Right cardiac atrium (tissue), 5 donors: ENCODE measurements around the gene MCC. TPM values are rescaled to one million over a fixed set of nuclear protein-coding genes. Genes with fewer than 3 reads are reported as not detected.

Experiments used
- ATAC-seq, 2 donors: fragments of 200-7000 bp; cut with Tn5 transposase; one replicate each; pipeline versions ENCODE4 v1.8.0 to v1.9.1; 2020; ENCODE audit warnings: moderate library complexity in 2 of 2, mild to moderate bottlenecking in 1 of 2
- DNase-seq, 3 donors: peaks; one replicate each; pipeline ENCODE4 v3.0.0-alpha.2; 2020
- H3K27ac ChIP-seq: one replicate; pipeline ENCODE4 v1.5.1; 2013; ENCODE audit warnings: mild to moderate bottlenecking, low read length, control low read depth, moderate library complexity
- H3K27me3 ChIP-seq: one replicate; pipeline ENCODE4 v1.6.1; 2013; ENCODE audit not compliant: control insufficient read depth, insufficient read depth
- H3K4me1 ChIP-seq: one replicate; pipeline ENCODE4 v1.6.1; 2013; ENCODE audit warnings: low read length; ENCODE audit not compliant: control insufficient read depth, insufficient read depth
- H3K4me3 ChIP-seq: one replicate; pipeline ENCODE4 v1.5.1; 2013; ENCODE audit warnings: low read length, control low read depth
- H3K9me3 ChIP-seq: one replicate; pipeline ENCODE4 v1.6.1; 2013; ENCODE audit warnings: low read length; ENCODE audit not compliant: control insufficient read depth
- WGBS: extraction: QIAGEN DNeasy Blood & Tissue Kit; methylation state at CpG from one replicate; pipeline ENCODE4 v1.1.7; 2013; 5-methylcytosine and 5-hydroxymethylcytosine counted together
- intact Hi-C, 4 donors: fragments of 100-400 bp; cut with DNase I; formaldehyde crosslinking; loops; one replicate each; pipeline versions ENCODE4 v1.11.0 to v1.14.0; 2022 to 2023
- polyA plus RNA-seq: library from polyadenylated mRNA; stranded (reverse); fragments of 200-250 nt; gene quantifications from one replicate; pipeline ENCODE4 v1.2.3, GENCODE V29; 2013
- total RNA-seq, 4 donors: library from RNA; stranded (reverse); fragmentation: NEBNext Ultra II Directional; extraction: Animal tissue kit (Norgen Biotek cat#: 25700); gene quantifications; one replicate each; pipeline ENCODE4 v1.2.1, GENCODE V29; 2021
- donor health status: healthy with polysubstance abuse.
- donor health status: DM: no; HTN: yes; CAD: no.
- donor health status: DM: no; HTN: no; CAD: no.
- donor health status: DM: no; HTN: yes; CAD: no; lungs with severe emphysema.
- donor health status: DM: yes; HTN: yes; CAD: no.

MCC gene
- total and polyA plus RNA-seq, 5 donors = 6.9 to 33.6 (median 27.0) TPM

DNA sequence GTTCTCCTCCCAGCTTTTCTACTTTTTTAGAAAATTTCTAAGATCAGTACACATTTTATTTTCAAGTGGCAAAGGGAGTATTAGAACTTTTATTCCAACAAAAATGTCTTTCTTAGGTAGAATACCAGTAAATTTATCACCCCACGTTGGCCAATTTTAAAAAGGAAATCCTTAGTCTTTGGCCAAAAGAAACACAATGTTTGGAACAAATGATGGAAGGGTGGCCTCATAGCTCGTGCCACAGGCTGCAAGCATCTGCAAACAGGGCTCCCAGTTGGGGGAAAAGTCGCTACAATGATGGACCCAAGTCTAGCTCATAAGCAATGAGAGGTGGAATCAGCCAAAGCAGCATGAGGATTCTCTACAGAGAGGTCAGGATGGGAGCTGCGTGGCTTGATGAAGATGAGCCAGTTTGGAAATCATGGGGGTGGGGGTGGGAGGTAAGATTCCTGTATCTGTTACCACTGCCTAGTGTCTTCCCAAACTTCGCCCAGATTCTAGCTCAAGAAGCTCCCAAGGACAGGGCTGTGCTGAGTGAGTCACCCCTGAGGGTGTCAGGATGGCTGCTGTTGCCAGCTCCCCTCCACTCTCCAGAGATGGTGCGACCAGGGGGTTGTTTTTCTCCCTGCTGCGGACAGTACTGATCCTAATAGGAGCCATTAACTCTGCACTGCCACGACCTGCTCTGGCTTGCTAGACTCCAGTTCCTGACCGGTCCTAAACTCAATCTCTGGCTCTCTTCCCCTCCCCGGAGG, 436.0 kb downstream of the MCC start:
- no peaks in the 10 kb centered on the region for H3K9me3 ChIP-seq
- intact Hi-C loops = loop anchor here in 1 of 4 donors (10.0 kb wide), 1 partner anchor 273 kb away; no protein-coding TSS in a partner anchor
- no peaks in the 10 kb centered on the region for H3K27me3 ChIP-seq
- 69% methylated on average over 10 of the region's 10 CpGs for WGBS
- peaks cover 9% of the 10 kb centered on the region for H3K4me1 ChIP-seq
- peak; percentile 10 to 67 for ATAC-seq
- H3K27ac ChIP-seq = no peak overlapping the region
- DNase-seq = no peak
- H3K4me3 ChIP-seq = no peak overlapping the region

DNA sequence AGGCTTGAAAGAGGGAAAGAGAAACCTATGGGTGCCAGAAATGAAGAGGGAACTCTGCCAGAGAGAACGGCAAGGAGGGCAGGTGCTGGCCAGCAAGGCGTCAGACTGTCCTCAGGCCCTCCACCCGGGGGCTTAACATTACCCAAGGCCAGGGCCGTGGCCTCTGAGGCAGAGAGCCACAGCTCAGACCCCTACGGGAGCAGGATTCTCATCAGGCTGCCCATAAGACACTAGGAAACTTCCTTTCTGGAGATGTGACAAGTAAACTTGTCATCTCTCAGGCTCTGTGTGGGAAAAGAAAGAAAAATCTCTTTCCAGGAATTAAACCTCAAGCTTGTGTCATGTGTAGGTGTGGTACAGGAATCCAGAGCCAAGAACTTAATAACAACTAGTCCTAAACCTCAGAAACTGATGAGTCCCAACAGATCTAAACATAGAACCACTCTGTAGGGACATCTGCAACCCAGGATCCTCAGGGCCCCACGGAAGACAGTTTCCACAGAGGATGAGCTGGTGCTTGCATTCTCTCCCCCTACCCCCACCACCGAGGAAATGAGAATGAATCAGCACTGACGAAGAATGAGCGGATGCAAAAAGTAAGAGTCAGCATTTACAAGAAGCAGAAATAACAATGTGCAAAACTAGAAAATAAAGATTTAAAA, 437.4 kb downstream of the MCC start:
- no peak overlapping the region for H3K4me3 ChIP-seq
- no peaks in the 10 kb centered on the region for H3K27me3 ChIP-seq
- intact Hi-C loops = loop anchor here in 1 of 4 donors (10.0 kb wide), 1 partner anchor 274 kb away; no protein-coding TSS in a partner anchor
- peaks cover 9% of the 10 kb centered on the region for H3K4me1 ChIP-seq
- 28% methylated on average over 9 of the region's 9 CpGs for WGBS
- ATAC-seq (peak; percentile 9 to 63), DNase-seq (no peak)
- no peak overlapping the region for H3K27ac ChIP-seq
- no peaks in the 10 kb centered on the region for H3K9me3 ChIP-seq

DNA sequence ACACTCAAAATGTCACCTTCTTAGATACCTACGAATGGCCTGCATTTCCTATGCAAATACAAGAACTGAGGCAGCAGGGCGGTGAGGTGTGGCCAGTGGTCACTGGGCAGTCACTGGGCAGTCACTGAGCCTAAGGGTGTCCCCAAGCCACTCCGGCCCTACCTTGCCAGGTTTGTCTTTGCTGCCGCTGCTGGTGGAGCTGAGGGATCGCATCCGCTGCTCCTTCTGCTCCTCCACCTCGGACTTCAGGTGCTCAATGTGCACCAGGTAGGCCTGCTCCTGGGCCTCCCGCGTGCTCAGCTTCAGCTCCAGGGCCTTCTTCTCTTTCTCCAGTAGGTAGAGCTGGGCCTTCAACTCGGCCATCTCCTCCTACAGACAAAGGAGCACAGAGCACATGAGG, 439.3 kb downstream of the MCC start:
- Histone ChIP-seq H3K27ac (no peak overlapping the region), H3K27me3 (no peaks in the 10 kb centered on the region), H3K9me3 (no peaks in the 10 kb centered on the region), H3K4me3 (no peak overlapping the region), H3K4me1 (peaks cover 12% of the 10 kb centered on the region)
- no peak for DNase-seq
- 95% methylated on average over 10 of the region's 10 CpGs for WGBS
- intact Hi-C loops = no loop called here
- no peak for ATAC-seq

DNA sequence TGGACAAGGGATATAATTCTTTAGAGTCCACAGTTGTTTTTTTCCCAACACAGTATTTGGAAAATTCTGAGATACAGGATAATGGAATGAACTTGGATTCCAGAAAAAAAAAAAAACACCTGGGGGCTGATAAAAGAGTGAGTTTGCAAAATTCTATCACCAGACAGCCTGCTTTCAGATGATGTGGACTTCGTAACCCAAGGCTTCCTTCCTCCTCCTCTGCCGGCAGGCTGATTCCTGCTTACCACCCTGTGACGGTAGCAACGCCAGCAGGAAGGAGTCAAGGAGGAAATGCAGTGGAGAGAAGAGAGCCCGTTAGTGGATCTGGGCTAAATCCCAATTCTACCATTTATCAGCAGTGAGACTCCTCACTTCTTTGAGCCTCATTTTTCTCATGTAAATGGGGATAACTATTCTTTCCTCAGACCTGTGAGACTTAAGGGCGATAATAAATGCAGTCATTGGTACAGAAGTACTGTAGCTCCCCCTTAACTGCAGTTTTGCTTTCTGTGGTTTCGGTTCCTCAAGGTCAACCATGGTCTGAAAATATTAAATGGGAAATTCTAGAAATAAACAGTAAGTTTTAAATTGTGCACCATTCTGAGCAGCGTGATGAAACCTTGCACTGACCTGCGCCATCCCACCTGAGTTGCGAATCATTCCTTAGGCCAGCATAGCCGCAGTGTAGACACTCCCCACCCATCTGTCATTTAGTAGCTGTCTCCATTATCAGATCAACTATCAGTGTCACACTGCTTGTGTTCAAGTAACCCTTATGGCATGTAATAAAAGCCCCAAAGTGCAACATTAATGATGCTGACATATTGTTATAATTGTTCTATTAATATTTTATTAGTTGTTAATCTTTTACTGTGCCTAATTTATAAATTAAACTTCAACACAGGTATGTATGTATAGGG, 440.3 kb downstream of the MCC start:
- WGBS = 61% methylated on average over 11 of the region's 11 CpGs
- no peak for ATAC-seq
- Histone ChIP-seq H3K4me1 (peaks cover 19% of the 10 kb centered on the region), H3K4me3 (no peak overlapping the region), H3K27me3 (no peaks in the 10 kb centered on the region), H3K9me3 (no peaks in the 10 kb centered on the region), H3K27ac (no peak overlapping the region)
- DNase-seq = no peak
- intact Hi-C loops = no loop called here

DNA sequence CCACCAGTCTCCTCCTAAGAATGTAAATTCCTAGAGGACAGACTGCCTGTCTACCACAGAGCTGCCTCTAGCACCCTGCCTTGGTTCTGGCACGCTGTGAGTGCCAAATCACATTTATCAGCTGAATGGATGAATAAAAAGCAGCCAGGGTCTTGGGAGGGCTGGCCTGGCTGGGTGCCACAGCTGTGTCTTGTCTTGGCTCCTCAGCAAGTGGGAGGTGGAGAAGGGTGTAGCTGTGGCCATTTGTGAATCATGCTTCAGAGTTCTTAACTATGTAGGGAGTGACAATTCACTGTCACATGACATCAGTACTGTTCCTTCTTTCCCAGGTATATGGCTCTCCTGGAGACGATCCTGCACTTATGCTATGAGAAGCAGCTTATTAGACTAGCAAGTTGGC, 441.0 kb downstream of the MCC start:
- Histone ChIP-seq H3K4me3 (no peak overlapping the region), H3K27me3 (no peaks in the 10 kb centered on the region), H3K9me3 (no peaks in the 10 kb centered on the region), H3K4me1 (peaks cover 11% of the 10 kb centered on the region), H3K27ac (no peak overlapping the region)
- no peak for DNase-seq
- ATAC-seq = no peak
- WGBS = 61% methylated on average over 2 of the region's 2 CpGs
- intact Hi-C loops = no loop called here

DNA sequence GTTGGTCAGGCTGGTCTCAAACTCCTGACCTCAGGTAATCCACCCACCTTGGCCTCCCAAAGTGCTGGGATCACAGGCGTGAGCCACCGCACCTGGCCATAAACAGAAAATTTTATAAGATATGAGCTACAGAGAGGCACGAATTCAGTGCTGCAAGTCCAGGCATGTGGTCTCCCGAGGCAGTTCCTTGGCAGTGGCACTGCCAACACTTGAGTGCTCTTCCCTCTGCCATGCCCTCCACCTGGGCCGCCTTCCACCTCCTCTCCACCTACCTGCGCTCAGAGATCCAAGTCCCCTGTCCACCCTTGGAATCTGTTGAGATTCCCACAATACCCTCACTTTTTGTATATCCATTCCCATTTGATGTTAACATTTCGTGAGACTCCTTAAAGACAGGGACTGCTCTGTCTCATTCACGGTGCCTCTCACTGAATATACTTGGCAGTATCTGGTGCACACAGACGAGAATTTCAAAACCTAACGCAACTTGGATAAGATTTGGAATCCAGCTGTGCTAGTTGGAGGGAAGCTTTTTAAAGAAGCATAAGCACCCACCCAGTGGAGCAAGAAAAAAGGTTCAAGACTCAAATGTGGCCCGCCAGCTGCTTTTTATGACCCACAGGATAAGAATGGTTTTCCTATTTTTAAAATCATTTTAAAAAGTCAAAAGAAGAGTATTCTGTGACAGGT, 443.3 kb downstream of the MCC start:
- H3K4me3 ChIP-seq = no peak overlapping the region
- ATAC-seq = no peak
- intact Hi-C loops = no loop called here
- H3K27ac ChIP-seq = no peak overlapping the region
- DNase-seq = no peak
- peaks cover 10% of the 10 kb centered on the region for H3K4me1 ChIP-seq
- WGBS = 77% methylated on average over 11 of the region's 11 CpGs
- no peaks in the 10 kb centered on the region for H3K9me3 ChIP-seq
- H3K27me3 ChIP-seq = no peaks in the 10 kb centered on the region

DNA sequence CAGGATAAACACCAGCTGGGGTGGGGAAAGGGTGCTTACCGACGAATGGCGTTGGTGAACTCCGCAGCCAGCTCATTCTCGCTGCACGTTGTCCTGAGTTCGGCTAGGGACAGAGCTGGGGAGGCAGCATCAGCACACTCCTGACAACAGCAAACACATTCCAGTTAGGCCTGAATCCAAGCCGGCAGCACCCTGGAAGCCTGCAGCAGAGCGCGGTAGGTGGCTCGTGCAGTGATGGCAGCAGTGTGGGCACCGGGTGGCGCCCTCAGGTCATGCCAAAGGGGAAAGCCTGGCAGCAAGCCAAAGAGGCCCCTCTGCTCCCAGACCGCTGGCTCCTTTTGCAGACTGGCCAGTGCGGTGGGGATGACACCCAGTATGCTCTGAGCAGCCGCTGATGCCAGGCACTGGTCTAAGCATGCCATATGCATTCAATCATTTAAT, 444.7 kb downstream of the MCC start:
- Histone ChIP-seq H3K27ac (peak overlapping the region; percentile 61), H3K4me3 (no peak overlapping the region), H3K9me3 (no peaks in the 10 kb centered on the region), H3K27me3 (no peaks in the 10 kb centered on the region), H3K4me1 (peaks cover 10% of the 10 kb centered on the region)
- DNase-seq (peak; percentile 69 to 88 (median 86)), ATAC-seq (peak; percentile 90 to 94)
- intact Hi-C loops = no loop called here
- WGBS = 43% methylated on average over 16 of the region's 16 CpGs

DNA sequence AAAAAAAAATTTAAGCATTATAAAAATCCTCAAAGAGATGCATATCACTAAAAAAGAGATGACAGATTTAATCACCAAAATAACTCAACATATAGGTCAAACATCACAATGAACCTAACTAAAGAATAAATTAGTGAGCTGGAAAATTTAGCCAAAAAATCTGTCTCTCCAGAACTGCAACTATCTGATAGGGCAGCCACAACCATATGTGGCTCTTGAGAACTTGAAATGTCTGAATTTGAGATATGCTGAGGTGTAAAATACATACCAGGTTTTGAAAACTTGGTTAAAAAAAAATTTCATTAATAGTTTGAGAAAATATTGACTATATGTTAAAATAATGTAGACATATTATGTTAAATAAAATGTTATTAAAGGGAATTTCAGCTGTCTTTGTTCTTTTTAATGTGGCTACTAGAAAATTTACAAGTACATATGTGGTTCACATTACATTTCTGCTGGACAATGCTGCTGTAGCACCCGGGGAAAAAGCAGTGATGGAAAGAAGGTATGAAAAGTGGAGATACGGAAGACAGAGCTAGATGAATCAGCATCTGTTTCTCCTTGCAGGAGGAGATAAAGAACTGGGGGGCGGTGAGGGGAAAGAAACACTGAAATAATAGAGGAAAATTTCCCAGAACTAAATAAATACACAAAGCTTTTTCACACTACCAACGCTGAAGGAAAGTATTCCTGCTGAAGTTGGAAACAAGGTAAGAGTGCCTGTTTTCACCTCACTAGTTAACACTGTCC, 445.6 kb downstream of the MCC start:
- no peak overlapping the region for H3K27ac ChIP-seq
- ATAC-seq (no peak), DNase-seq (no peak)
- no peaks in the 10 kb centered on the region for H3K9me3 ChIP-seq
- intact Hi-C loops = no loop called here
- no peaks in the 10 kb centered on the region for H3K27me3 ChIP-seq
- no peak overlapping the region for H3K4me3 ChIP-seq
- H3K4me1 ChIP-seq = peaks cover 10% of the 10 kb centered on the region
- 41% methylated on average over 4 of the region's 4 CpGs for WGBS

DNA sequence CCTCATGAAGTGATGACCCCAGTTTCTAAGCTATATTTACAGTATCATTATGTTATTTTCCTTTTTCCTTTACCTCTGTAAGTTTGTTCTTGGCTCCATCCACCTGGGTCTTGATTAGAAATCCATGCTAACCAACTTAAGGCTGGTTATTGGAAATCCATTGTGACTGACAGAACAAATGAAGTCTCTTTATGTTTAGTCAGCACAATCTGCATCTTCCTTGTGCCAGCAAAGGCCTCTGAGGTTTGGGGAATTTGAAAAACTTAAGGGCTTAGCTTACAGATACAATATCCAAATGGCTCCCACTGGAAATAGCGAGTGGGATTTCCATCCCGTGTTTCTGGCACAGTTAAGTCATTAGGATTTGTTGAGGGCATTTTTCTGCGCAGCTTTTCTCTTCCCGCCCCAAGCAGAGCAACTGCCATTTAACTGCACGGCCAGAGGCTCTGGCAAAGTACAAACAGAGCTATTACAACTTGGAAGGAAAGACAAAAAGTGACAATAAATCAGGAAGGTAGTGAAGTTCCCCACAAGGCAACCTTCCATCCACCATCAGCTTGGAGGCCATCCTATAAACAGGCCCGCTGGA, 447.5 kb downstream of the MCC start:
- Histone ChIP-seq H3K4me1 (peaks cover 10% of the 10 kb centered on the region), H3K4me3 (no peak overlapping the region), H3K27ac (no peak overlapping the region), H3K27me3 (no peaks in the 10 kb centered on the region), H3K9me3 (no peaks in the 10 kb centered on the region)
- intact Hi-C loops = no loop called here
- no peak for ATAC-seq
- whole genome bisulfite sequencing = 89% methylated on average over 6 of the region's 6 CpGs
- no peak for DNase-seq

DNA sequence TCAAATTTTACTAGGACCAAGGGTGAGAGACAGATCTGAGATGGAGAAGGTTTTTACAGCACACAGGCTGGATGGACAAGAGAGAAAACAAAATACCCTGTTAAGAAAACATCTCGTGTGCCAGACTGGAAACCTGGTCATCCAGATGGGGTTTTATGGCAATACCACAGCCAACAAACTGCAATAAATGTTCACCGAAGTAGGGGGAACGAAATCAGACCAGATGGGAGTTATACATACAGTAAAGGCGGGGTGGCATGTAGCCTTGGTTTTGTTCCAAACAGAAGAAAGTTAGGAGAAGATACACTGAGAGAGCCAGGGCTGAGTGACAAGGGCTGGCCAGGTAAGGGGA, 448.3 kb downstream of the MCC start:
- Histone ChIP-seq H3K9me3 (no peaks in the 10 kb centered on the region), H3K4me3 (no peak overlapping the region), H3K27ac (no peak overlapping the region), H3K27me3 (no peaks in the 10 kb centered on the region), H3K4me1 (peaks cover 10% of the 10 kb centered on the region)
- no peak for ATAC-seq
- intact Hi-C loops = no loop called here
- DNase-seq = no peak
- WGBS = 92% methylated on average over 4 of the region's 4 CpGs
